Loucy (cell line): ENCODE data around the gene PCDHGB7.

ENCODE experiments used
- CTCF ChIP-seq: fragments of 200-600 bp; sonication (generic); conservative IDR thresholded peaks from 2 replicates; pipeline ENCODE4 v1.5.1; 2014; ENCODE audit warnings: mild to moderate bottlenecking, antibody characterized with exemption, low read length
- EZH2phosphoT487 ChIP-seq: fragments of 200-600 bp; IDR thresholded peaks from 2 replicates; pipeline ENCODE4 v1.6.1; 2018; ENCODE audit warnings: antibody characterized with exemption, mild to moderate bottlenecking, moderate library complexity, borderline replicate concordance

GRCh38 chr5:141430332-141431113 is 13.0 kb downstream of the PCDHGB7 start, which contains the start of gene PCDHGA12:
- TF ChIP-seq CTCF (no peak; the same call in 1 of the 2 replicates), EZH2phosphoT487 (no peak)
